Measurements from ENCODE around the gene USH1G.
"Not testable (repeated sequence)": the region's sequence is repeated elsewhere in the genome, so short reads cannot be mapped to it uniquely, and the experiment has no call there.

USH1G gene

DNA sequence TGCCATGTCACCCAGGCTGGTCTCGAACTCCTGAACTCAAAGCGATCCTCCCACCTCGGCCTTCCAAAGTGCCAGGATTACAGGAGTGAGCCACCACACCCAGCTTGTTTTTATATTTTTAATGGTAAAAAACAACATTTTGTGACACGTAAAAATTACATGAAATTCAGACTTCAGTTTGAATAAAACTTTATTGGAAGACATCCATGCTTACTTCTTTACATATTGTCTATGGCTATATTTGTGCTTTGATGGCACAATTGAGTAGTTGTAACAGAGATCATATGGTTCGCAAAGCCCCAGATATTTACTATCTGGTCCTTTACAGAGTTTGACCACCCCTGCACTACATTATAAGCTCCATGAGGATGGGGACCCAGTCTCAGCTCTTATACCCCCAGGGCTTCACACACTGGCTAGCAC lies 48.4 kb downstream of the USH1G start:
- TF ChIP-seq, protein P1, sequence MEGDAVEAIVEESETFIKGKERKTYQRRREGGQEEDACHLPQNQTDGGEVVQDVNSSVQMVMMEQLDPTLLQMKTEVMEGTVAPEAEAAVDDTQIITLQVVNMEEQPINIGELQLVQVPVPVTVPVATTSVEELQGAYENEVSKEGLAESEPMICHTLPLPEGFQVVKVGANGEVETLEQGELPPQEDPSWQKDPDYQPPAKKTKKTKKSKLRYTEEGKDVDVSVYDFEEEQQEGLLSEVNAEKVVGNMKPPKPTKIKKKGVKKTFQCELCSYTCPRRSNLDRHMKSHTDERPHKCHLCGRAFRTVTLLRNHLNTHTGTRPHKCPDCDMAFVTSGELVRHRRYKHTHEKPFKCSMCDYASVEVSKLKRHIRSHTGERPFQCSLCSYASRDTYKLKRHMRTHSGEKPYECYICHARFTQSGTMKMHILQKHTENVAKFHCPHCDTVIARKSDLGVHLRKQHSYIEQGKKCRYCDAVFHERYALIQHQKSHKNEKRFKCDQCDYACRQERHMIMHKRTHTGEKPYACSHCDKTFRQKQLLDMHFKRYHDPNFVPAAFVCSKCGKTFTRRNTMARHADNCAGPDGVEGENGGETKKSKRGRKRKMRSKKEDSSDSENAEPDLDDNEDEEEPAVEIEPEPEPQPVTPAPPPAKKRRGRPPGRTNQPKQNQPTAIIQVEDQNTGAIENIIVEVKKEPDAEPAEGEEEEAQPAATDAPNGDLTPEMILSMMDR (IDR thresholded peaks at IDR 0.05; ENCODE audit: extremely low read depth, insufficient read depth, missing control alignments), result no peak
- DNase-seq (ENCODE audit: low spot score), result no peak
- in situ Hi-C loops (cut with MboI; ENCODE audit: low pct_unique_long_range_greater_than_20kb, low sequenced_read_pairs, unreplicated experiment), result no loop called here

DNA sequence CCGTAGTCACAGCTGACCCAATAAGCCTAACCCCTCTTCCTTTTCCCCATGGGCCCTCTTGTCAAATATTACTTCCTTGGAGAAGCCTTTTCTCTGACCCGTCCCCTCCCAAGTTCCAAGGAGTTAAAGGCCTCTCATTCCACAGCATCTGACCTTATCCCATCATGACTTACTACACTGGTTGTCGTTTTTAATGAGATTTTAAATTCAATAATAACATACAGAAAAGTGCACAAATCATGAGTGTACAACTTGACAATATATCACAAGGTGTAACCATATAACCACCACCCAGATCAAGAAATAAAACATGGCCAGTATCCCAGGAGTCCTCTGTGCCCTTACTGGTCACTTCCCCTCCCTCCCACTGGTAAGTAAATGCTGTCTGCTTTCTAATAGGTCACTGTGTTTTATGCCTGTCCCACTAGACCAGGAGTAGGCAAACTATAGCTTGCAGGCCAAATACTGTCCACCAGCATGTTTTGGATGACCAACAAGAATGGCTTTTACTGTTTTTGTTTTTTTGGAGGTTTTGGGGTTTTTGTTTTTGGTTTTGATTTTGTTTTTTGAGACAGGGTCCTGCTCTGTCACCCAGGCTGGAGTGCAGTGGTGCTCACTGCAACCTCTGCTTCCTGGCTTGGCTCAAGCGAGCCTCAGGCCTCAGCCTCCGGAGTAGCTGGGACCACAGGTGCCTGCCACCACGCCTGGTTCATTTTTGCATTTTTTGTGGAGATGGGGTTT lies 49.0 kb downstream of the USH1G start:
- in situ Hi-C loops (cut with MboI; ENCODE audit: low pct_unique_long_range_greater_than_20kb, low sequenced_read_pairs, unreplicated experiment), result no loop called here
- TF ChIP-seq, protein P1 (IDR thresholded peaks at IDR 0.05; ENCODE audit: extremely low read depth, insufficient read depth, missing control alignments), result no peak
- no peak for DNase-seq (ENCODE audit: low spot score)

DNA sequence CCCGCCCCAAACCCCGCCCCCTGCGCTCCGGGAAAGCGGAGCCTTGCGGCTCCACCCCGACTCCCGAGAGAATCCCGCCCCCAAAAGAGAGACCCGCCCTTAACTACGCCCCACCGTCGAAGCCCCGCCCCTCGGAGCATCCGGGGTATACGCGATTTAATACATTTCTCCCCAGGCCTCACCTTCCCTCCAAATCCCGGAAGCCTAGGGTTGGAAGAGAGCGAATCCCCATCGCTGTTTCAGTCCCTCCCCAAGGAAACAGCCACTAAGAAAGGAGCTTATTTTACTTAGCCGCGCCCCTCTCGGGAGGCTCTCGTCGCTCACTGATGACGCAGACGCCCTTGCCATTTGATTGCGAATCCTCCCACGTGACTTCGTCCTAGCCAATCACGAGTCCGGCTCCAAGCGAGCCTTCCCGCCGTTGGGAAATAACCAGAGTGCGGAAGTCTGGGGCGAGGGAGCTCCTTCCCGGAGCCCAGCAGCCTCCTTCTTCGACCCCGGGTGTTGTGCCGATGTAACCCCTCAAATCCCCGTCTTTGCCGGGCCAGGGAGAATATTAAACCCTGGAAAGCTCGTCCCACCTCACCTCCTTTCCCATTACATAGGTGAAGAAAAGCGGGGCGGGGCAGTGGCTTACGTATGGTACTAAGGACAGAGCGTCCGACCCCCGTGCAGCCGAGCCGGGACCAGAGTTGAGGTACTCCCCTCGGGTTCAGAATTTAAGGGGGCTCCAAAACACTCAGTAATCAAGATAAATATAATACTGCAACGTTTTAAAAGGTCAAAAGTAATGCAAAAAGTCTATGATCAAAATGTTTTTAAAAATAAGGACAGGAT lies 49.8 kb downstream of the USH1G start:
- DNase-seq (ENCODE audit: low spot score), result peak; percentile 100
- in situ Hi-C loops (cut with MboI; ENCODE audit: low pct_unique_long_range_greater_than_20kb, low sequenced_read_pairs, unreplicated experiment), result no loop called here
- TF ChIP-seq, protein P1 (IDR thresholded peaks at IDR 0.05; ENCODE audit: extremely low read depth, insufficient read depth, missing control alignments), result no peak

DNA sequence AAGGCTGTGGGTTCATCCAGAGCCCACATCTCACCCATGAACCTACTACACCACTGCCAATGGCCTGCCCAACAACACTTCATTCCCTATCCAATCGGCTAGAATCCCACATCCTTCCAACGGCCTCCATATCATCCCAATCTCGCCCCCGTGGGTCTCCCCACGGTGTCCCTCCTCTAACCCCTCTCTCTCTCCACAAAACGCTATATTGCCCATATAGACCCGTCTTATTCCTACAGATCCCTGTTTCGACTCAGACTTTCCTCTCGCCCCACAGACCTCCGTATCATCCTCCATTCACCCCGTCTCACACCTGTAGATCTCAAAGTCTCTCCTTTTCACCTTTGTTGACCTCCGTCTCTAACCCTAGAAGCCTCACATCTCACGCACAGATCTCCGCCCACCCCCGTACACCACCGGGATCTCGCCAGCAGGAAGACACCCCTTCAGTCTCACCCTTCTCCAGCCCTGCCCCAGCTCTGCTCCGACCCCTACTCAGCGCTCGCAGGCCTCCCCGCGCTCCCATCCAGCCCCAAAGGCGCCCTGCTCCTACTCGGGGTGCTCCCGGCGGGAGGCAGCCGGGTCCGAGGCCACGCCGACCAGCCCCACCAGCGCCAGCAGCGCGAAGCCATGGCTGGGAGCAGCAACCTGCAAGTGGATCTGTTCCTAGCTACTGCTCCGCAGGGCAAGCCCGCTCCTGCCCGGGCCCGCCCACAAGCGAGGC lies 50.6 kb downstream of the USH1G start, which contains the start of gene FDXR:
Gene FDXR, minus strand, starts transcription at position 682 of the 724 bp plus-strand sequence. Its CDS starts 50 bp downstream, at position 632.
- in situ Hi-C loops (cut with MboI; ENCODE audit: low pct_unique_long_range_greater_than_20kb, low sequenced_read_pairs, unreplicated experiment), result no loop called here
- TF ChIP-seq, protein P1 (IDR thresholded peaks at IDR 0.05; ENCODE audit: extremely low read depth, insufficient read depth, missing control alignments), result no peak
- DNase-seq (ENCODE audit: low spot score), result no peak

DNA sequence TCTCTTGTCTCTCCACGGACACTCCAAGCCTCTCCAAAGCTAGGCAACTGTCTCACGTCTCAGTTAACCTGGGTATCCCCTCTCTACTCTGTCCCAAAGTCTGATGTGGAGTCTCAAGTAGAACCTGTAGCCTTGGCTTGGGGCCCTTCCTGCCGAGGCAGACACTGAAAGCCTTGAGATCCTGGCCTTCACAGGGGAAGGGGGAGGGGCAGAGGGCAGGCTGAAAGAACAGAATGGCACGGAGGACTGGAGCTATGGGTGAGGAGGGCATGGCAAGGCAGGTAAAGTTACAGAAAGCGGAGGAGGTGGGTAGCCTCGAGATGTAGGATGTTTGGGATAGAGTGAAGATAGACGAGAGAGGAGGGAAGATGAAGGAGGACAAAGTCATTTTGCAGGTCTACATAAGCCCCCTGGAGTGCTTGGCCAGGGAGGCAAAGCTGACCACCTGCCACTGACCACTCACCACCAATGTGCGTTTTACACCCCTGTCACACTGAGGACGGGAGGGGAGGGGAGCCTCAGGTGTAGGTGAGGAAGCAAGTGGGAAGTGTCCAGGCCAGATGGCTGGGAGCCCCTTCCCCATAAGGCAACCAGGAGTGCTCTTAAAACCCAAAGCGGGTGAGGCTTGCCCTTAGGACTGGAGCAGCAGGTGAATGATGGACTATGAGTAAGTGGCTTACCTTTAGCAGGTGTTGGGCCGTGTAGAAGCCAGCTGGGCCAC lies 51.5 kb downstream of the USH1G start:
- TF ChIP-seq, protein P1 (IDR thresholded peaks at IDR 0.05; ENCODE audit: extremely low read depth, insufficient read depth, missing control alignments), result no peak
- in situ Hi-C loops (cut with MboI; ENCODE audit: low pct_unique_long_range_greater_than_20kb, low sequenced_read_pairs, unreplicated experiment), result no loop called here
- no peak for DNase-seq (ENCODE audit: low spot score)

DNA sequence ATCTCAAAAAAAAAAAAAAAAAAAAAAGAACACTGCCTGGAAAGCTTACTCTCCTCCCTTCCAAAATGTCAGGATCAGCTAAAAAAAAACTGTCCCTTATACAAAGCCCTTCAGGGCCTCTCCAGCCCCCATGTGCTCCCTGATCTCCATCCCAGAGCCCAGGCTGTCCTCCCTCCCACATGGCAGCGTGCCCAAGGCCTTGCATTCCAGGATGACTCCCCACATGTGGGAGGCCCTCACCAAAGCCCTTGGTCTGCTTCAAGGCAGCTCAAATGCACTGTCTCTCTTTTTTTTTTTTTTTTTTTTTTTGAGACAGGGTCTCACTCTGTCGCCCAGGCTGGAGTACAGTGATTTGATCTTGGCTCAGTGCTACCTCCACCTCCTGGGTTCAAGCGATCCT lies 52.5 kb downstream of the USH1G start:
- no peak for DNase-seq (ENCODE audit: low spot score)
- in situ Hi-C loops (cut with MboI; ENCODE audit: low pct_unique_long_range_greater_than_20kb, low sequenced_read_pairs, unreplicated experiment), result no loop called here
- TF ChIP-seq, protein P1 (IDR thresholded peaks at IDR 0.05; ENCODE audit: extremely low read depth, insufficient read depth, missing control alignments), result no peak

DNA sequence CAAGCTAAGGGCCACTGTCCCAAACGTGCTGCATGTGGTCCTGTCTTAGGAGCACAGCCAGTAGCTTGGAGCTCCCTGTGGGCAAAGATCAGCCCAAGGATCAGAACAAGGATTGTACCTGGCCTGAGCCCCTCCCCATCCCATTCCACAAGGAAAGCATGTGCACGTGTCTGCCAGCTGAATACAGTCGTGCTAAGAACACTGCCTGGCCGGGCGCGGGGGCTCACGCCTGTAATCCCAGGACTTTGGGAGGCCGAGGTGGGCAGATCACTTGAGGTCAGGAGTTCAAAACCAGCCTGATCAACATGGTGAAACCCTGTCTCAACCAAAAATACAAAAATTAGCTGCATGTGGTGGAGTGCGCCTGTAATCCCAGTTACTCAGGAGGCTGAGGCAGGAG lies 53.0 kb downstream of the USH1G start:
- in situ Hi-C loops (cut with MboI; ENCODE audit: low pct_unique_long_range_greater_than_20kb, low sequenced_read_pairs, unreplicated experiment); DNase-seq (ENCODE audit: low spot score): not testable (repeated sequence)

All from GM13977 (cell line).